ENCODE data around the gene TP53BP1. TPM values are rescaled to one million over a fixed set of nuclear protein-coding genes. Genes with fewer than 3 reads are reported as not detected.

Gene TP53BP1
- total RNA-seq, 1 donor from 2014 or later: 99.5 TPM

DNA sequence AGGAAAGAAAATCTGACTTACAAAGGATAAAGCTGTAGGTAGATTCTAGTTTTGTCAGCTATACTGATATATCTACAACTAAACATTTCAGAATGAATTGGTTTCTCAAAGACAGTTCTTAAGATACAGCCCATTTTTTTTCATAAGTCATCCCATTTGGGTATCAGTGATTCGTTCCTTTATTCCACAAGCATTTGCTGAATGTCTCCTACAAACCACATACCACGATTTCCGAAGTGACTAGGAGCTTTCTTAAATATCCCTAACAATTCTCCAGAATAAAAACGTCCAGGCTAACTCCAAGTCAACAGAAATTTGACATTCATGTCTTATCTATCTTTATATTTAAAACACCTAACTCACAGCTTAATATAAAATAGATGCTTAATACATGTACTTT, 59.8 kb downstream of the TP53BP1 start:
- TF ChIP-seq, protein P1, sequence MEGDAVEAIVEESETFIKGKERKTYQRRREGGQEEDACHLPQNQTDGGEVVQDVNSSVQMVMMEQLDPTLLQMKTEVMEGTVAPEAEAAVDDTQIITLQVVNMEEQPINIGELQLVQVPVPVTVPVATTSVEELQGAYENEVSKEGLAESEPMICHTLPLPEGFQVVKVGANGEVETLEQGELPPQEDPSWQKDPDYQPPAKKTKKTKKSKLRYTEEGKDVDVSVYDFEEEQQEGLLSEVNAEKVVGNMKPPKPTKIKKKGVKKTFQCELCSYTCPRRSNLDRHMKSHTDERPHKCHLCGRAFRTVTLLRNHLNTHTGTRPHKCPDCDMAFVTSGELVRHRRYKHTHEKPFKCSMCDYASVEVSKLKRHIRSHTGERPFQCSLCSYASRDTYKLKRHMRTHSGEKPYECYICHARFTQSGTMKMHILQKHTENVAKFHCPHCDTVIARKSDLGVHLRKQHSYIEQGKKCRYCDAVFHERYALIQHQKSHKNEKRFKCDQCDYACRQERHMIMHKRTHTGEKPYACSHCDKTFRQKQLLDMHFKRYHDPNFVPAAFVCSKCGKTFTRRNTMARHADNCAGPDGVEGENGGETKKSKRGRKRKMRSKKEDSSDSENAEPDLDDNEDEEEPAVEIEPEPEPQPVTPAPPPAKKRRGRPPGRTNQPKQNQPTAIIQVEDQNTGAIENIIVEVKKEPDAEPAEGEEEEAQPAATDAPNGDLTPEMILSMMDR (conservative IDR thresholded peaks at IDR 0.05): no peak
- Mint-ChIP-seq H3K4me3 (no peak overlapping the region), H3K36me3 (ENCODE audit: low read depth) (peaks cover 6% of the 10 kb centered on the region), H3K9me3 (no peaks in the 10 kb centered on the region), H3K27me3 (ENCODE audit: low read depth) (no peaks in the 10 kb centered on the region), H3K27ac (ENCODE audit: unreplicated experiment) (no peak overlapping the region), H3K4me1 (no peaks in the 10 kb centered on the region)
- DNase-seq (ENCODE audit: low read depth, low spot score): no peak

DNA sequence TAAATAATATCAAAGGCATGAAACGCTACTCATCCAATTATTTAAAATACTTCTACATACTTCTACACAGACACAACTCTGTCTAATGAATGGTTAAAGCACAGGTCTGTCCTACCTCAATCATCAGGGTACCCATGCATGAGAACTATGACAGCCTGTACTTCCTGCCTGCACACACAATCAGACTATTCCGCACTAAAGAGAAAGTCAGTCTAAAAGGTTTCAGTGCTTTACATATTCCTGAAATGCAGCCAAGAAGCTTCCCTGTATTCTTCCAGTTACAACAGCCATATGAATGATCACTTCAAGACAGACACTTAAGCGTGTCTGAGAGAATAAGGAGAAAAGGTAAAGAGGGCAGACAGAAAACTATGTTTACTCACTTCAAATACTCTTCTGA, 63.3 kb downstream of the TP53BP1 start:
- no peaks in the 10 kb centered on the region for H3K9me3 Mint-ChIP-seq
- peaks cover 16% of the 10 kb centered on the region for H3K36me3 Mint-ChIP-seq (ENCODE audit: low read depth)
- no peak overlapping the region for H3K4me3 Mint-ChIP-seq
- DNase-seq (ENCODE audit: low read depth, low spot score): no peak
- no peaks in the 10 kb centered on the region for H3K4me1 Mint-ChIP-seq
- H3K27me3 Mint-ChIP-seq (ENCODE audit: low read depth): no peaks in the 10 kb centered on the region
- TF ChIP-seq, protein P1 (conservative IDR thresholded peaks at IDR 0.05): no peak
- H3K27ac Mint-ChIP-seq (ENCODE audit: unreplicated experiment): no peak overlapping the region

DNA sequence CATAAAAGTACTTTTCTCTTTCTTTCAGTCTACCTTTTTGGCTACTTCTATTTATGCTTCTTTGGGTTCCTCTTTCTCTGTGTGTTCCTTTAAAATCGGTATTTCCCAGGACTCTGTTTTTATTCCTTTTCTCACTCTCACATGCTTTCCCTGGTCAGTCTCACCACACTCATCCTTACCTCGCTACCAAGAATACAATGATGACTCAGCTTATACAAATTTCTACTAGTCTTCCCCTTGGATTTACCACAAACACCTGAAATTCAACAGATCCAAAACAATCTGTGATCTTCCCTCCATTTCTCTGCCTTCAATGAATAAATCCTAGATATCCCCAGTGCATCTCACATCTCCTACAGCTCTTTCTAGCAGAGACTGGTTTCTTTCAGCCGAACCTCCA, 69.2 kb downstream of the TP53BP1 start:
- Mint-ChIP-seq H3K4me1 (no peaks in the 10 kb centered on the region), H3K36me3 (ENCODE audit: low read depth) (peaks cover 24% of the 10 kb centered on the region), H3K4me3 (no peak overlapping the region), H3K9me3 (no peaks in the 10 kb centered on the region), H3K27ac (ENCODE audit: unreplicated experiment) (no peak overlapping the region), H3K27me3 (ENCODE audit: low read depth) (no peaks in the 10 kb centered on the region)
- no peak for DNase-seq (ENCODE audit: low read depth, low spot score)
- TF ChIP-seq, protein P1 (conservative IDR thresholded peaks at IDR 0.05): no peak

DNA sequence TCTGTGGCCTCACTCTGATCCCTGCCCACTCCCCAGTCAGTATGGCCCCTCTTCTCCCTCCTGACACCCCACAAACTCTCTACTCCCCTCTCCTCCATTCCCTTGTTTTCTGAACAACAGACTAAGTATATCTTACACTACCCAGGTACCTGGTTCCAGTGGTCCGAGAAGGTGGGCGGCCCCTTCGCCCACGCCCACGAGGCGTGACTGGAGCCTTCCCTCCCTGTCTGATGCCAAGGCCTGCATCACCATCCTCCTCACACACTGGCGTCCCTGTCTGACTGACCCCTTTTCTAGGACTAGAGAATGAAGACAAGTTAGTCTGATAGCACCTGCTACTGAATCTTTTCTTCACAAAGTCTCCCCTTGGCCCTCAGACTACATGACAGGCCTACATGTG, 72.1 kb downstream of the TP53BP1 start:
- H3K4me3 Mint-ChIP-seq: no peak overlapping the region
- DNase-seq (ENCODE audit: low read depth, low spot score): no peak
- peaks cover 23% of the 10 kb centered on the region for H3K36me3 Mint-ChIP-seq (ENCODE audit: low read depth)
- H3K27ac Mint-ChIP-seq (ENCODE audit: unreplicated experiment): peak overlapping the region; percentile 2
- TF ChIP-seq, protein P1 (conservative IDR thresholded peaks at IDR 0.05): no peak
- H3K27me3 Mint-ChIP-seq (ENCODE audit: low read depth): no peaks in the 10 kb centered on the region
- no peaks in the 10 kb centered on the region for H3K9me3 Mint-ChIP-seq
- no peaks in the 10 kb centered on the region for H3K4me1 Mint-ChIP-seq

DNA sequence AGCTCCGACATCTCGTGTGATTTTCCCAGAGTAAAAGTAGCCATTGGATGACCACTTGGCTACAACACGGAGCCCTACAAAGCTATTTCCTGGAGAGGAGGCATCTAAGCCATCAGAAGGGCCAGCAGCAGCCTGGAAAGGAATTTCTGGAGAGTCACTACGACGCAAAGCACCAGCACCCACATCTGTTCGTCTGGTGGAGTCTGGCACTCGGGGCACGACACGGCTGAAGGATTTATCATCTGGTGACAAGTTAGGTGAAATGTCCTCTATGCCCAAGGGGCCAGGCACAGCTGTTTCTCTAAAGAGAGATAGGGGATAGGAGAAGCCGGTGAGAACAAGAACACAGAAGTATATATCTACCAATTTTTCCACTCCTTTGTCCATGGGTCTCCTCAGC, 72.5 kb downstream of the TP53BP1 start:
- H3K4me3 Mint-ChIP-seq: no peak overlapping the region
- no peaks in the 10 kb centered on the region for H3K4me1 Mint-ChIP-seq
- no peaks in the 10 kb centered on the region for H3K9me3 Mint-ChIP-seq
- TF ChIP-seq, protein P1 (conservative IDR thresholded peaks at IDR 0.05): no peak
- H3K36me3 Mint-ChIP-seq (ENCODE audit: low read depth): peaks cover 23% of the 10 kb centered on the region
- H3K27me3 Mint-ChIP-seq (ENCODE audit: low read depth): no peaks in the 10 kb centered on the region
- H3K27ac Mint-ChIP-seq (ENCODE audit: unreplicated experiment): peak overlapping the region; percentile 2
- DNase-seq (ENCODE audit: low read depth, low spot score): no peak

DNA sequence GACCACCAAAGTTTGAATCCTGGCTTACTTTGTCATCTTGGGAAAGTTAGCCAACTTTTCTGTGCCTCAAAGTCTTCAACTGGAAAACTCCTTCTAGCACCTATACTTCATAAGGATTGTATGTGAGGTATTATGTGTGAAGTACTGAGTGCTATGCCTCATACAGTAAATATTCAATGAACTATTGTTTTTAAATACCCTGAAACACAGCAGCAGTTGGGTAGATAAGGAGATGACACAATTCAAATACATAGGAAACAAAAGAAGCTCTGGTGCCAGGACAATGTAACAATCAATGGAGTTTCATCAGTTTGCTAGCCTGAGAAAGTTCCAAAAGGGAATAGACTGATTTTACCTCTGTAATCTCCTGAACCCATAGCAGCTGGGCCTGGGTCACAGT, 78.8 kb downstream of the TP53BP1 start:
- DNase-seq (ENCODE audit: low read depth, low spot score): no peak
- no peaks in the 10 kb centered on the region for H3K27me3 Mint-ChIP-seq (ENCODE audit: low read depth)
- TF ChIP-seq, protein P1 (conservative IDR thresholded peaks at IDR 0.05): no peak
- peaks cover 36% of the 10 kb centered on the region for H3K36me3 Mint-ChIP-seq (ENCODE audit: low read depth)
- H3K27ac Mint-ChIP-seq (ENCODE audit: unreplicated experiment): no peak overlapping the region
- H3K4me1 Mint-ChIP-seq: no peaks in the 10 kb centered on the region
- H3K4me3 Mint-ChIP-seq: no peak overlapping the region
- H3K9me3 Mint-ChIP-seq: no peaks in the 10 kb centered on the region
